ENCODE measurements around the gene DPH5.
"Not testable (repeated sequence)": the region's sequence is repeated elsewhere in the genome, so short reads cannot be mapped to it uniquely, and the experiment has no call there.

Gene DPH5

DNA sequence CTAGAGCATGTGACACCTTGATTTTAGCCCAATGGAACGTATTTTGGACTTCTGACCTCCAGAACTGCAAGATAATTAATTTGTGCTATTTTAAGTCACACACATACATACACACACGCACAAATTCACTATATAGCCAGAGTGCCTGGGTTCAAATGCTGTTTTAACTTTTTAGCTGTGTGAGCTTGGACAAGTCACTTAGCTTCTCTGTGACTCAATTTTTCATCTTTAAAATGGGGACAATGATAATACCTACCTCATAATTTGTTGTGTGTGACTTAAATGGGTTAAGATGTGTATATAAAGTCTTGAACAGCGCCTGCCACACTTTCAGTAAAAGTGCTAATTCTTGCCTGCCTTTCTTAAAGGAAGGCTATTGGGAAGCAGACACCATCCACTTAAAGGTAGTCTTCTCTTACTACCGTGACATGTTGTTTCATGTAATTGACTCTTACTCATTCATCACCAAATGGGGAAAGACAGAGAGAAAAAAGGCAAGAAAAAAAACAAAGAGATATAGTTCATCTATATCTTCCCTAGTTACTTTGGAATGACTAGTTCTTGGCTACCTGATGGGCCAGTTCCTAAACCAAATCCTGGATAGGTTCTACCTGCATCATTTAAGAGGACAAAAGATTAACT, 73.4 kb downstream of the DPH5 start:
- ChIA-PET POLR2A (no interaction called here), CTCF (no interaction called here)
- no peak for TF ChIP-seq BHLHE40 (IDR thresholded peaks at IDR 0.05; ENCODE audit: borderline replicate concordance)
- TF ChIP-seq FOXM1 (IDR thresholded peaks at IDR 0.05; ENCODE audit: borderline replicate concordance): no peak
- TF ChIP-seq NFRKB (IDR thresholded peaks at IDR 0.05): no peak
- TF ChIP-seq, protein P1, sequence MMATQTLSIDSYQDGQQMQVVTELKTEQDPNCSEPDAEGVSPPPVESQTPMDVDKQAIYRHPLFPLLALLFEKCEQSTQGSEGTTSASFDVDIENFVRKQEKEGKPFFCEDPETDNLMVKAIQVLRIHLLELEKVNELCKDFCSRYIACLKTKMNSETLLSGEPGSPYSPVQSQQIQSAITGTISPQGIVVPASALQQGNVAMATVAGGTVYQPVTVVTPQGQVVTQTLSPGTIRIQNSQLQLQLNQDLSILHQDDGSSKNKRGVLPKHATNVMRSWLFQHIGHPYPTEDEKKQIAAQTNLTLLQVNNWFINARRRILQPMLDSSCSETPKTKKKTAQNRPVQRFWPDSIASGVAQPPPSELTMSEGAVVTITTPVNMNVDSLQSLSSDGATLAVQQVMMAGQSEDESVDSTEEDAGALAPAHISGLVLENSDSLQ (IDR thresholded peaks at IDR 0.05): no peak
- TF ChIP-seq HDGF (IDR thresholded peaks at IDR 0.05; ENCODE audit: borderline replicate concordance): no peak
- no peak for TF ChIP-seq SUZ12 (IDR thresholded peaks at IDR 0.05)
- TF ChIP-seq ELF4 (IDR thresholded peaks at IDR 0.05): no peak
- TF ChIP-seq FOXA1 (IDR thresholded peaks at IDR 0.05): no peak
- no peak for TF ChIP-seq CTBP1 (IDR thresholded peaks at IDR 0.05; ENCODE audit: borderline replicate concordance)
- TF ChIP-seq LEF1 (IDR thresholded peaks at IDR 0.05; ENCODE audit: borderline replicate concordance): no peak
- DNase-seq (ENCODE audit: extremely low spot score): no peak

DNA sequence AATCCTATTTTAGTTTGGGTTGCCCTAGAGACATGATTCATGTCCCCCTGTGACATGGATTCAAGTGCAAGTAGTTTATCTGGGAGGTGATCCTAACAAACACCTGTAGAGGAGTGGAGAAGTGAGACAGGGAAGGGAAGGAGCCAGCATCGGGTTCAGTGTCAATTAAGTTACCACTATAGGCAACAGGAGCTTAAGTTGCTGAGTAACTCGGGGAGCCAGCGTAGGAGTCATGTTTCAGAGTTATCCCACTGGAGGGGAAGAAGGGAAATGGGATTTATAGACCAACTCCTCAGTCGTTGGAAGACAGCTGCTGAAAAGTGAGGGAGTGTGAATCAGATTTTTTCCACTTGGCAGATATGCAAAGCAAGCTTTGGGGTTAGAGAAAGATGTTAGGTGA, 74.8 kb downstream of the DPH5 start:
- no peak for TF ChIP-seq FOXA1 (IDR thresholded peaks at IDR 0.05)
- TF ChIP-seq SP1 (IDR thresholded peaks at IDR 0.05): no peak
- DNase-seq (ENCODE audit: extremely low spot score): no peak
- ChIA-PET CTCF (no interaction called here), POLR2A (no interaction called here)

DNA sequence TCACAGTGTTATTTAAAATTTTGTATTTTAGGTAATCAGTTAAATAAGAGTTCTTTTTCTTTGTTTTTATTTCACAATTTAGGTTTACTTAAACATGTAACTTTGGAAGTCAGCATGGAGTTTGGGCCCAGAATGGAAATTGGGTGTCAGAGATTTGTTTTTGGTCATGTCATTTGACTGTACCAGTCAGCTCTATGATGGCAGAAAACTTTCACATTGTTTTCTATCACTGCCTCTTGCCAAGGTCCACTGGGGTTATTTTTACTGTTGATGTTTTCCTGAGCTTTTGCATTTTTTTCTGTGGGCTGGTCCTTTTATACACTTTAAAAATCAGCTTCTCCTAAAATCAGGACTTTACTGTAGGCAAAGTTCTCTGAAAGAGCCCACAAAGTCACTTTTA, 75.2 kb downstream of the DPH5 start:
- TF ChIP-seq HDGF (IDR thresholded peaks at IDR 0.05; ENCODE audit: borderline replicate concordance) (no peak), BHLHE40 (IDR thresholded peaks at IDR 0.05; ENCODE audit: borderline replicate concordance) (no peak), ARNT (IDR thresholded peaks at IDR 0.05) (no peak), ELF4 (IDR thresholded peaks at IDR 0.05) (no peak), FOXK2 (IDR thresholded peaks at IDR 0.05) (no peak), LEF1 (IDR thresholded peaks at IDR 0.05; ENCODE audit: borderline replicate concordance) (no peak), L3MBTL2 (conservative IDR thresholded peaks at IDR 0.05) (no peak), TARDBP (IDR thresholded peaks at IDR 0.05) (no peak), SUZ12 (IDR thresholded peaks at IDR 0.05) (no peak)
- no peak for DNase-seq (ENCODE audit: extremely low spot score)
- ChIA-PET CTCF (interaction anchor here (0.6 kb wide), 1 partner anchor 85 kb away, joined by 3 read pairs; no protein-coding TSS in a partner anchor), POLR2A (no interaction called here)

DNA sequence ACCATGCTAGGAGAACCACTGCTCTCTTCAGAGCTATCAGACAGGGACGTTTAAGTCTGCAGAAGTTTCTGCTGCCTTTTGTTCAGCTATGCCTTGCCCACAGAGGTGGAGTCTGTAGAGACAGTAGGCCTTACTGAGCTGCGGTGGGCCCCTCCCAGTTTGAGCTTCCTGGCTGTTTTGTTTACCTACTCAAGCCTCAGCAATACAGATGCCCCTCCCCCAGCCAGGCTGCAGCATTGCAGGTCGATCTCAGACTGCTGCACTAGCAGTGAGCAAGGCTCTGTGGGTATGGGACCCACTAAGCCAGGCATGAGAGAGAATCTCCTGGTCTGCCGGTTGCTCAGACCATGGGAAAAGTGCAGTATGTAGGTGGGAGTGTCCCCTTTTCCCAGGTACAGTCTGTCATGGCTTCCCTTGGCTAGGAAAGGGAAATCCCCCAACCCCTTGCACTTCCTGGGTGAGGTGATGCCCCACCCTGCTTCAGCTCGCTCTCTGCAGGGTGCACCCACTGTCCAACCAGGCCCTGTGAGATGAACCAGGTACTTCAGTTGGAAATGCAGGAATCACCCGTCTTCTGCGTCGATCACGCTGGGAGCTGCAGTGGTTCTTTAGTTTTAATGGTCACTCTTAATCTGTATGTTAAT, 75.9 kb downstream of the DPH5 start:
- DNase-seq (ENCODE audit: extremely low spot score); POLR2A ChIA-PET: not testable (repeated sequence)
- CTCF ChIA-PET: interaction anchor here (0.6 kb wide), 1 partner anchor 84 kb away, joined by 3 read pairs; no protein-coding TSS in a partner anchor

DNA sequence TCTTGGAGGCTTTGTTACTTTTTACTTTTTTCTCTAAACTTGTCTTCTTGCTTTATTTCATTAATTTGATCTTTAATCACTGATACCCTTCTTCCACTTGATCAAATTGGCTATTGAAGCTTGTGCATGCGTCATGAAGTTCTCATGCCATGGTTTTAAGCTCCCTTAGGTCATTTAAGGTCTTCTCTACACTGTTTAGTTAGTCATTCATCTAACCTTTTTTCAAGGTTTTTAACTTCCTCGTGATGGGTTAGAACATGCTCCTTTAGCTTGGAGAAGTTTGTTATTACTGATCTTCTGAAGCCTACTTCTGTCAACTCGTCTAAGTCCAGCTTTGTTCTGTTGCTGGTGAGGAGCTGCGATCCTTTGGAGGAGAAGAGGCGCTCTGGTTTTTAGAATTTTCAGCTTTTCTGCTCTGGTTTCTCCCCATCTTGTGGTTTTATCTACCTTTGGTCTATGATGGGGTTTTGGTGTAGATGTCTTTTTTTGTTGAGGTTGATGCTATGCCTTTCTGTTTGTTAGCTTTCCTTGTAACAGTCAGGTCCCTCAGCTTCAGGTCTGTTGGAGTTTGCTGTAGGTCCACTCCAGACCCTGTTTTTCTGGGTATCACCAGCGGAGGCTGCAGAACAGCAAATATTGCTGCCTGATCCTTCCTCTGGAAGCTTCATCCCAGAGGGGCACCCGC, 76.7 kb downstream of the DPH5 start:
- CTCF ChIA-PET: not testable (repeated sequence)

DNA sequence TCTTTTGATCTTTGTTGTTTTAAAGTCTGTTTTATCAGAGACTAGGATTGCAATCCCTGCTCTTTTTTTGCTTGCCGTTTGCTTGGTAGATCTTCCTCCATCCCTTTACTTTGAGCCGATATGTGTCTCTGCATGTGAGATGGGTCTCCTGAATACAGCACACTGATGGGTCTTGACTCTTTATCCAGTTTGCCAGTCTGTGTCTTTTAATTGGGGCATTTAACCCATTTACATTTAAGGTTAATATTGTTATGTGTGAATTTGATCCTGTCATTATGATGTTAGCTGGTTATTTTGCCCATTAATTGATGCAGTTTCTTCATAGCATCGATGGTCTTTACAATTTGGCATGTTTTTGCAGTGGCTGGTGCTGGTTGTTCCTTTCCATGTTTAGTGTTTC, 77.8 kb downstream of the DPH5 start:
- POLR2A ChIA-PET; DNase-seq (ENCODE audit: extremely low spot score): not testable (repeated sequence)
- CTCF ChIA-PET: interaction anchor here (0.6 to 0.7 kb wide), 2 partner anchors 18 to 186 kb away, joined by 3 read pairs; no protein-coding TSS in a partner anchor

More for the DNA sequence above, 76.7 kb downstream of the DPH5 start:
- DNase-seq (ENCODE audit: extremely low spot score); POLR2A ChIA-PET: not testable (repeated sequence)

DNA sequence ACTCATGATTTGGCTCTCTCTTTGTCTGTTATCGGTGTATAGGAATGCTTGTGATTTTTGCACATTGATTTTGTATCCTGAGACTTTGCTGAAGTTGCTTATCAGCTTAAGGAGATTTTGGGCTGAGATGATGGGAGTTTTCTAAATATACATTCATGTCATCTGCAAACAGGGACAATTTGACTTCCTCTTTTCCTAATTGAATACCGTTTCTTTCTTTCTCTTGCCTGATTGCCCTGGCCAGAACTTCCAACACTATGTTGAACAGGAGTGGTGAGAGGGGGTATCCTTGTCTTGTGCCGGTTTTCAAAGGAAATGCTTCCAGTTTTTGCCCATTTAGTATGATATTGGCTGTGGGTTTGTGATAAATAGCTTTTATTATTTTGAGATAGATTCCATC, 79.5 kb downstream of the DPH5 start:
- DNase-seq (ENCODE audit: extremely low spot score); POLR2A ChIA-PET; CTCF ChIA-PET: not testable (repeated sequence)

DNA sequence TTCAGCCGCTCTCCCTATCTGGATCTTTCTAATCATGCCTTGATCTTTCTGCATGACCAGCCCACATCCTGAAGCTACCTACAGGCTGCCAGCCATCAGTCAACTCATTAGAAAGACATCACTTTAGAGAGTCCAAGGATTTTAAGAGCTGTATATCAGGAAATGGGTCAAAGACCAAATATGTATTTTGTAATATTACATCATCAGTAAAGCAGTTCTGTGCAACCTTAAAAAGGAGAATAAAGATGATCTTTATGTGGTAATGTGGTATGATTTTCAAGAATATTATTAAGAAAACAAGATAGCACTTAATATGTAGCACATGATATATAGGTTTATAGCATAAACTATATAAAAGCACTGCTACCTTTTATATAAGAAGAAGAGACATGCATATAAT, 82.1 kb downstream of the DPH5 start:
- TF ChIP-seq CTBP1 (IDR thresholded peaks at IDR 0.05; ENCODE audit: borderline replicate concordance) (no peak), L3MBTL2 (conservative IDR thresholded peaks at IDR 0.05) (no peak), BHLHE40 (IDR thresholded peaks at IDR 0.05; ENCODE audit: borderline replicate concordance) (no peak), NFRKB (IDR thresholded peaks at IDR 0.05) (no peak), ZNF384 (IDR thresholded peaks at IDR 0.05) (no peak), SUZ12 (IDR thresholded peaks at IDR 0.05) (no peak), ARNT (IDR thresholded peaks at IDR 0.05) (no peak), FOXK2 (IDR thresholded peaks at IDR 0.05) (no peak), SP1 (IDR thresholded peaks at IDR 0.05) (no peak), LEF1 (IDR thresholded peaks at IDR 0.05; ENCODE audit: borderline replicate concordance) (no peak), FOXA1 (IDR thresholded peaks at IDR 0.05) (no peak), ELF4 (IDR thresholded peaks at IDR 0.05) (no peak), FOXM1 (IDR thresholded peaks at IDR 0.05; ENCODE audit: borderline replicate concordance) (no peak), HDGF (IDR thresholded peaks at IDR 0.05; ENCODE audit: borderline replicate concordance) (no peak), TARDBP (IDR thresholded peaks at IDR 0.05) (no peak)
- TF ChIP-seq, protein P1 (IDR thresholded peaks at IDR 0.05): no peak
- POLR2A ChIA-PET: no interaction called here
- CTCF ChIA-PET: no interaction called here
- no peak for DNase-seq (ENCODE audit: extremely low spot score)
